ENCODE measurements around the gene TMEM9. TPM values are rescaled to one million over a fixed set of nuclear protein-coding genes. Genes with fewer than 3 reads are reported as not detected.

The TMEM9 gene
- total RNA-seq, 2 experiments from 2014 or later: 28.5 to 35.9 TPM

GRCh38 chr1:201110138-201110537 lies 44.1 kb downstream of the TMEM9 start:
- BruUV-seq (replicated peaks): no TSS peak
- no peaks in the 10 kb centered on the region for H4K20me1 ChIP-seq (ENCODE audit: insufficient read depth, low read length)
- H2AFZ ChIP-seq (ENCODE audit: low read length): no peak overlapping the region
- ChIA-PET POLR2A (interaction anchor here (1.1 kb wide), 1 partner anchor 142 kb away, joined by 5 read pairs; no protein-coding TSS in a partner anchor), CTCF (ENCODE audit: unreplicated experiment) (no interaction called here)
- H3K36me3 ChIP-seq (ENCODE audit: insufficient read depth, low read length): no peaks in the 10 kb centered on the region
- no peaks in the 10 kb centered on the region for H3K79me2 ChIP-seq (ENCODE audit: insufficient read depth, low read depth, low read length)
- H3K27ac ChIP-seq (ENCODE audit: low read depth, low read length, poor library complexity, severe bottlenecking): no peak overlapping the region
- H3K9me2 ChIP-seq (ENCODE audit: insufficient read depth, low read length): no peaks in the 10 kb centered on the region
- no peak for TF ChIP-seq CTCF (conservative IDR thresholded peaks at IDR 0.05; ENCODE audit: low read length)
- no peak for TF ChIP-seq EZH2phosphoT487 (IDR thresholded peaks at IDR 0.05; ENCODE audit: borderline replicate concordance, low read depth, low read length)
- H3K4me2 ChIP-seq (ENCODE audit: low read length): no peak overlapping the region
- intact Hi-C loops (cut with micrococcal nuclease; ENCODE audit: unreplicated experiment): loop anchor here (10.0 kb wide), 1 partner anchor 485 kb away; the partner anchor contains the start of gene KIF14
- H3K4me3 ChIP-seq (ENCODE audit: low read depth, low read length, poor library complexity, severe bottlenecking): no peak overlapping the region
- H3K4me1 ChIP-seq (ENCODE audit: insufficient read depth, low read length, poor library complexity, severe bottlenecking): no peaks in the 10 kb centered on the region
- DNase-seq (ENCODE audit: low spot score): no peak
- no peaks in the 10 kb centered on the region for H3K9me3 ChIP-seq (ENCODE audit: low read length)

- DNase-seq (ENCODE audit: low spot score): no peak
- ChIA-PET CTCF (ENCODE audit: unreplicated experiment) (no interaction called here), POLR2A (interaction anchor here (1.1 kb wide), 1 partner anchor 141 kb away, joined by 5 read pairs; no protein-coding TSS in a partner anchor)
- Histone ChIP-seq H3K9me3 (ENCODE audit: low read length) (no peaks in the 10 kb centered on the region), H4K20me1 (ENCODE audit: insufficient read depth, low read length) (no peaks in the 10 kb centered on the region), H3K4me3 (ENCODE audit: low read depth, low read length, poor library complexity, severe bottlenecking) (no peak overlapping the region), H3K27ac (ENCODE audit: low read depth, low read length, poor library complexity, severe bottlenecking) (no peak overlapping the region), H2AFZ (ENCODE audit: low read length) (no peak overlapping the region), H3K79me2 (ENCODE audit: insufficient read depth, low read depth, low read length) (no peaks in the 10 kb centered on the region), H3K9me2 (ENCODE audit: insufficient read depth, low read length) (no peaks in the 10 kb centered on the region), H3K36me3 (ENCODE audit: insufficient read depth, low read length) (no peaks in the 10 kb centered on the region), H3K4me1 (ENCODE audit: insufficient read depth, low read length, poor library complexity, severe bottlenecking) (no peaks in the 10 kb centered on the region), H3K4me2 (ENCODE audit: low read length) (no peak overlapping the region)
- intact Hi-C loops (cut with micrococcal nuclease; ENCODE audit: unreplicated experiment): loop anchor here (10.0 kb wide), 1 partner anchor 485 kb away; the partner anchor contains the start of gene KIF14
- no TSS peak for BruUV-seq (replicated peaks)
- TF ChIP-seq EZH2phosphoT487 (IDR thresholded peaks at IDR 0.05; ENCODE audit: borderline replicate concordance, low read depth, low read length) (no peak), CTCF (conservative IDR thresholded peaks at IDR 0.05; ENCODE audit: low read length) (no peak)
Measured at GRCh38 chr1:201109651-201110050, 44.6 kb downstream of the TMEM9 start.

- H3K9me2 ChIP-seq (ENCODE audit: insufficient read depth, low read length): no peaks in the 10 kb centered on the region
- BruUV-seq (replicated peaks): no TSS peak
- no peaks in the 10 kb centered on the region for H3K4me1 ChIP-seq (ENCODE audit: insufficient read depth, low read length, poor library complexity, severe bottlenecking)
- TF ChIP-seq CTCF (conservative IDR thresholded peaks at IDR 0.05; ENCODE audit: low read length): no peak
- no peak for TF ChIP-seq EZH2phosphoT487 (IDR thresholded peaks at IDR 0.05; ENCODE audit: borderline replicate concordance, low read depth, low read length)
- no peak overlapping the region for H3K27ac ChIP-seq (ENCODE audit: low read depth, low read length, poor library complexity, severe bottlenecking)
- H2AFZ ChIP-seq (ENCODE audit: low read length): no peak overlapping the region
- no peak for DNase-seq (ENCODE audit: low spot score)
- ChIA-PET CTCF (ENCODE audit: unreplicated experiment) (no interaction called here), POLR2A (interaction anchor here (0.6 kb wide), 1 partner anchor 458 kb away, joined by 5 read pairs; no protein-coding TSS in a partner anchor)
- intact Hi-C loops (cut with micrococcal nuclease; ENCODE audit: unreplicated experiment): no loop called here
- no peak overlapping the region for H3K4me2 ChIP-seq (ENCODE audit: low read length)
- no peaks in the 10 kb centered on the region for H3K79me2 ChIP-seq (ENCODE audit: insufficient read depth, low read depth, low read length)
- no peaks in the 10 kb centered on the region for H3K9me3 ChIP-seq (ENCODE audit: low read length)
- no peak overlapping the region for H3K4me3 ChIP-seq (ENCODE audit: low read depth, low read length, poor library complexity, severe bottlenecking)
- no peaks in the 10 kb centered on the region for H3K36me3 ChIP-seq (ENCODE audit: insufficient read depth, low read length)
- H4K20me1 ChIP-seq (ENCODE audit: insufficient read depth, low read length): no peaks in the 10 kb centered on the region
Measured at GRCh38 chr1:201108614-201109013, 45.7 kb downstream of the TMEM9 start.

Data from OCI-LY7 (cell line).